GM19467 (cell line): ENCODE measurements around the gene LYRM1.
A peak's percentile ranks its signal among the peaks of the same experiment; 100 is the strongest.

Experiments used
- ATAC-seq: cut with Tn5 transposase; IDR thresholded peaks from one replicate; pipeline ENCODE4 v1.9.1; 2021; ENCODE audit warnings: mild to moderate bottlenecking, moderate library complexity; ENCODE audit not compliant: unreplicated experiment

LYRM1 gene

DNA sequence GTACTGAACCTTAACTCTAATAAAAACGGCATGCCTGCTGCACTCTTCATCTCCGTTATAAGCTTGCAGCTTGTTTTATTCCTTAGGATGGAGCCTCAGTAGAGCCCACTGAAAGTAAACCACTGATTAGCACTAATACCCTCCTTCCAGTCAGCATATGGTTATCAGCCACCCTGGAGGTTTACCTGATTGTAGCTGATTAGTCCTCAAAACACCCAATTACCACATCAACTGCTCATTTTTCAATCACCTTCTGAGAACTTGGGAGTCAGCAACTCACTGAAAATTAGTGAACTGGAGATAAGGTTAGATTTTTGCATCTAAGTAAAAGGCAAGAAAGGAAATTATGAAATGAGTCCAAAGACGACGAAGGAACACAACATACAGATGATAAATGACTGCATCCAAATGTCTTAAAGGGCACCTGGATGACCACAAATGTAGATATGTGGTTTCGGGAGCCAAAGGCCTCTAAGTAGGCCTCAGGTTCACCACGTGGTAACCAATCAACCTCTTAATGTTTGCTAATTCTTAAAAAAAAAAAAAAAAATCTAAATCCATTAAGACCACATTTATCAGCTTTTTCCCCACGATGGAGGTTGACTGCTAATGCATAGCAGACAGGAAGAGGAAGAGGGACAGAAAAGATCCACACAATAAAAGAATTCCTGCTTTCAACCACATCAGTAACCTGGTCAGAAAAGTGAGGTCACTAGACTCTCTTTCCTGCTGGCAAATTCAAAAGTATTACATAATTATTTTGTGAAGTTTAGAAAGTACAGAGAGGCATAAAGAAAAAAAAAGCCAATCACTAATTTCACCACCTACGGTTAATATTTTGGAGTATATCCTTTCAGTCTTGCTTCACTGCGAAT lies 28.4 kb upstream of the LYRM1 start:
- ATAC-seq = no peak

- no peak for ATAC-seq
These were observed 27.2 kb upstream of the LYRM1 start for GRCh38 chr16:20873331-20873730.

- peak; percentile 3 for ATAC-seq
These were observed 26.4 kb upstream of the LYRM1 start for GRCh38 chr16:20874088-20874581.

- no peak for ATAC-seq
These were observed 25.3 kb upstream of the LYRM1 start for GRCh38 chr16:20875355-20875650.

GRCh38 chr16:20878682-20879147 lies 21.9 kb upstream of the LYRM1 start:
- ATAC-seq = no peak

GRCh38 chr16:20879175-20880040 lies 21.2 kb upstream of the LYRM1 start:
- no peak for ATAC-seq

- ATAC-seq = no peak
These were observed 19.6 kb upstream of the LYRM1 start for GRCh38 chr16:20880867-20881502.

- no peak for ATAC-seq
These were observed 19.1 kb upstream of the LYRM1 start for GRCh38 chr16:20881503-20881878.

GRCh38 chr16:20883554-20884239 lies 16.9 kb upstream of the LYRM1 start:
- ATAC-seq = no peak

DNA sequence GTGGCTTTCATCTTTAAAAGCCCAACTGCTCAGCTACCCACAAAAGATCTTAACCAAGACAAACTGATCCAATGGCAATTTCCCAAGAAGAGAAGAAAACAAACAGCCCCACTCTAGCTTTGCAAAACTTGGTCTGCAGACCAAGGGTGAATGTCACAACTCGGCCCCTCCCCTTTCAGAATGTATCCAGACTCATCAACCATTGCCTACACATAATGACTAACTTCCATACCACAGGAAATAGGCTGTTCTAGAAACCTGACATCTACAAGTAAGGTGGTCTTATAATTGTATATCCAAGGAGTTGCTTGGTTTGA lies 16.4 kb upstream of the LYRM1 start:
- ATAC-seq = no peak

- ATAC-seq = no peak
These were observed 14.3 kb upstream of the LYRM1 start for GRCh38 chr16:20886320-20886719.

- no peak for ATAC-seq
These were observed 13.4 kb upstream of the LYRM1 start for GRCh38 chr16:20887207-20887606.

- ATAC-seq = no peak
These were observed 10.8 kb upstream of the LYRM1 start for GRCh38 chr16:20889625-20890275.

- no peak for ATAC-seq
These were observed 6.2 kb upstream of the LYRM1 start for GRCh38 chr16:20894388-20894787.

DNA sequence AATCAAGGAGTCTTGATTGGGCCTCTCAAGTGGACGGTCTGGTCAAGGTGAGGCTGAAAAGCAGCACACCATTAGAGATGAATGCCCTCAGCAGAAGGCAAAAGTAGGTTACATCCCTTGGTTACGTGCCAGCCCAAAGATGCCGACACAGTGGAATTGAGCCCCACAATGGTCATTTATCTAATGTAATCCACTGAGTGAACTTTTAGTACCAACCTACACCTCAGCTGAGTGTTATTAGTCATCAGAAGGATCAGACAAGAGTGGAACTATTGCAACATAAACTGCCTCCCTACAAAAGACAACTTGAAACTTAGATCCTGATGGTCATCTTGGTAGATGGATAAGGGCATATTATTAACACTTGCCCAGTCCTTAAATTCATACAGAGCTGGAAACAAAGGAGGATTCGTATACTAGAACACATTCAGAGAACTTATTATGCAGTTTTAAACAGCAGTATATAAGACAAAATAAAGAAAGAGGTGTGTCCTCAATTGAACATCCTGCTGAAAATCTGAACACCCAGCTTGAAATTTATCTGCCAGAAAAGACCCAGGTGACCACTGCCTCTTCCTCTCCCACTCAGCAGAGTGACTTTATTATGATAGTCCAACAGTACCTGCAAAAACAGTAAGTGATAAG lies 3.2 kb upstream of the LYRM1 start:
- no peak for ATAC-seq

GRCh38 chr16:20897922-20898321 lies 2.6 kb upstream of the LYRM1 start:
- no peak for ATAC-seq

DNA sequence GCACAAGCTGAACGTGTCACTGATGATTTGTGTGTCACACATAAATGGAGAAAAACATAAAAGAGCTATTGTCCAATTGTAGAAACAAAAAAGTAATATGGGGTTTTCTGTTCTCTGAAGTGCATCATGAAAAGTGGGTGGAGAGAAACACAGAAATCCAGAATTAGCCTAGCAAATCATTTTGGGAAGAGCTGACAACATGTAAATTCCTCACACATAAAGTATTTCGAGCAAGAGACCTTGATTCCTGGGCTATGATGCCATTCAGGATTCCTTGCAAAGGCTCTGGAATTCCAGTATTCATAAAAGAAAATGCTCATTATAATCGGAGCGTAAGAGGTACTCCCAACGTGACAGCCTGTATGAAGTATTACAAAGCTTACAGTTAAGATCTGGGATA lies 1.5 kb upstream of the LYRM1 start:
- ATAC-seq = no peak

DNA sequence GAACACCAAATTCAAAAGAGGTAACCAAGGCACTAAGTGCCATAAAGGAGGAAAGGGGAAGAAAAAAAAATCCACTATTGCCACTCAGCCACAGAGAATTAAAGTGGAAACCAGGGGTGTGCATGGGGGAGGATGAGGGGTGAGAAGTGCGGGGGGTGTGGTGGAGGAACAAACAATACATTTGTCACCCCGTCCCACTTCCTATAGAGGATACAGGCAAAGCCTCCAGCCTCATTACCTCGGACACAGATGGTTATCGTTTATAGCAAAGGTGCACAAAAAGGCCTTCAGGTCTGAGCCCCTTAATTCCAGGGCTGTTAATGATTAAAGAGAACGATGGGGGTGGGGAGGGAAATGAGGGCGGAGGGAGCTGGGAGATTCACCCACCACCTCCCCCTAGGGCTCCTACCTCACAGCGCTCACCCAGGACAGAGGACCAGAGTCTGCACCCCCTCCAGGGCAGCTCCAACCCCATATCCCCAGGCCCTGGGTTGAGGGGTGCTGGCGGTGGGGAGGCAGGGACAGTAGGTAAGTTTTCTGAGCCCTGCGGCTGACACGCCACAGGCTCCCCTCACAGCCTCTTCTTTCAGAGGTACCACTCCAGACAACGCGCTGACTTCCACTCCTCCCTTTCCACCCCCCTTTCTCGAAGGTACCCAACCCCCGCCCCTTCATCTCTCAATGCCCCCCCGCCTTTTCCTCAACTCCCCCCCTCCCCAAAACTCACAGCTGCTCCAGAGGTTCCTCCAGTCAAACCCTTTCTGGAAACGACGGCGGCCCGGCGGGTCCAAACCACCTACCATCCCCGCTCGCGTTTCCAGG lies 883 bp upstream of the LYRM1 start:
- ATAC-seq = no peak

- no peak for ATAC-seq
These were observed 481 bp downstream of the LYRM1 start for GRCh38 chr16:20901068-20901435.
